Urothelium cell line (cell line): Measurements from ENCODE around the gene C1QB.
"Not testable (repeated sequence)": the region's sequence is repeated elsewhere in the genome, so short reads cannot be mapped to it uniquely, and the experiment has no call there.

ENCODE experiments used
- DNase-seq: peaks from one replicate; pipeline ENCODE4 v3.0.0; 2011; ENCODE audit warnings: low spot score, mixed read lengths
- FAIRE-seq: peaks from 2 replicates; lab custom pipeline; 2011; peaks lifted over from hg19 to GRCh38; lab: Jason Lieb, UNC

The C1QB gene

DNA sequence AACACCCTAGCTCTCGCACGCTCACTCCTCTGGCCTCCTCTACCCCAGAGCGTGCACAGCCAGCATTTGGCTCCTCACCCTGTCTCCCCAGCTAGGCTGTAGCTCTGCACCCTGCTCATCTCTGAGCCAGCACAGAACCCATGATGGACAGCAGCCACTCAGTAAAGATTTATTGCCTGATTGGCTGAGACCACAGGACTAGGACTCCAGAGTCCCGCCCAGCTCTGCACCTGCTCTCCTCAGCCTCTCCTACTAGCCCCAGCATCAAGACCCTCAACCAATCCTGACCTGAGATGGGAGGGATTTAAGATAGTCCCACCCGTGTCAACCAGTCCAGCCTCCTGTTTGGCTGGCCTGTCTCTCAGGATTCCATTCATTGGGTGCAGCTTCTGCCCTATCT is 9.3 kb downstream of the C1QB start:
- peak; percentile 20 for FAIRE-seq
- DNase-seq = no peak

DNA sequence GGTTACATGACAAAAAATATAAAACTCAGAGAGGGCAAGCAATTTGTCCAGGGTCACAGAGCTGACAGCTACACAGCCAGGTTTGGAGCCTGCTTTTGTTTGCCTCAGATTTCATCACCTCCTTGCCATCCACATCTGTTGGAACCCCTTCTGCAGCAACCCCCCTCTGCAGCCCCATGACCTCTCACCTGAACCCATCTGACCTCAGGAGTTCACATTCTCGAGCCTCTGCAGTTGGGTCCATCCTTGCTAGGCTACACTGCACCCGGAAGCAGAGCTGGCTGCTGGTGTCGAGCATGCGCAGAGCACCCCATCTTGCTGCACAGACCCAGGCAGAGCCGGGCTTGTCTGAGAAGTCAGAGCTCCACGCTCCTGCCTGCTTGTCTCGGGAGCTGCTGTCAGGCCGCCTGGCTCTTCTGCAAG is 10.0 kb downstream of the C1QB start:
- FAIRE-seq = no peak
- no peak for DNase-seq

DNA sequence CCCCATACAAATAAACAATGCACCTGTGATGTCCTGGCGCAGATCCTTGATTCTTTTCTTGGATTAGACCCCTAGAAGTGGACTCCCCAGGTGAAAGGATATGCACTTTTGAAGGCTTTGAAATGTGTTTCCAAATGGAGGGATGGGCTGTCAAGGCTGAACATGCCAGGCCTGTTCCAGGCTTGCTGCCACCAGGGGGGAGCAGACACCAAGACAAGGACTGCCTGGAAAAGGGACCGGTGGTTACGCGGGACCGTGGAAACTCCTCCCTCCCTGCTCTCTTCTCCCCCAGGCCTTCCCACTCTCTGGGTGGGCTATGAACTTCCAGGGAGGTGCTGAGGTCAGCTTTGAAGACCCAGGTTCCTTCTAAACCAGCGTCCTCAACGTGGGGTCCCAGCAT is 12.7 kb downstream of the C1QB start:
- DNase-seq (peak; percentile 68), FAIRE-seq (no peak)

DNA sequence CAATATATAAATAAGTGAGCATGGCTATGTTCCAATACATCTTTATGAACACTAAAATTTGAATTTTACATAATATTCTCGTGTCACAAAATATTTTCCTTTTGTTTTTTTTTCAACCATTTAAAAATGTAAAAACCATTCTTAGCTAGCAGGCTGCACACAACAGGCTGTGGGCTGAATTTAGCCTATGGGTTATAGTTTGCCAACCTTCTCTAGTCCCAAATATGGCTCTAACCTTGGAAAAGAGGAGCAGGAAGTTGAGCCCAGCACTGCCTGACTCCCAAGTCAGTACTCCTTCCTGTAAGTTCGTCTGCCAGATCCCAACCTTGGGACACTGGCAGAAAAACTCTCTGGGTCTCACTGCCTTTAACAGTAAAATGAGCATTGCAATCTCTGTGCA is 13.4 kb downstream of the C1QB start:
- FAIRE-seq = no peak

DNA sequence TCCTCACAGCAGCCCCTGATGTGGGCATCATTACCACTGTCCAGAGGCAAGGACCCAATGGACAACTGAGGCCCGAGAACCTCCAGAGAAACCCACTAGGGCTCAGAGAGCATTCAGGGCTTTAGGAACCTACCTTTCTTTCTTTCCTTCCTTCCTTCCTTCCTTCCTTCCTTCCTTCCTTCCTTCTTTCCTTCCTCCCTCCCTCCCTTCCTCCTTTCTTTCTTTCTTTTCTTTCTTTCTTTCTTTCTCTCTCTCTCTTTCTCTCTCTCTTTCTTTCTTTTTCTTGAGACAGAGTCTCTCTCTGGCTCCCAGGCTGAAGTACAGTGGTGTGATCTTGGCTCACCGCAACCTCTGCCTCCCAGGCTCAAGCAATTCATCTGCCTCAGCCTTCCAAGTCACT is 15.8 kb downstream of the C1QB start:
- not testable (repeated sequence) for DNase-seq, FAIRE-seq

More for the DNA sequence above, 13.4 kb downstream of the C1QB start:
- DNase-seq = no peak

DNA sequence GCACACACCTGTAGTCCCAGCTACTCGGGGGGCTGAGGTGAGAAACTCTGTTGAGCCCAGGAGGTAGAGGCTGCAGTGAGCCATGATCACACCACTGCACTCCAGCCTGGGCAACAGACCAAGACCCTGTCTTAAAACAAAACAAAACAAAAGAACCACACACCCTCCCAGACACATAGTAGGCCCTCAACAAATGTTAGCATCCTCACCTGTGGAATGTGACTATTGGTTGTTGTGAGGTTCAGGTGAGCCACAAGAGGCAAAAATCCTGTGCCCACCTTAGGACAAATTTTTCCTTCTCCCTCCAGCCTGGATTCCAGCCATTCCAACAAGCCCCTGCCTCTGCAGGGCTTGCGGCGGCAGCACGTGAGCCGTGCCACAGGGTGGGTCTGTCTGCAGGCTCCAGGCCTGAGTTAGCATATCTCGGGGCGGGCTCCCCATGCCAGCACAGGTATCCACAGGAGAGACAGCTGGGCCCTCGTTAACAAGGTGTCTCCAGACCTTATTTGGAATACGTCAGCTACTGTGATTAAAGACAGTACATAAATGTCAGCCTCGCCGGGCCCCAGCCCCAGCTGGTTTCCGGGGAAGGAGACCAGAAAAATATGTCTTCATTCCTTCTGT is 17.4 kb downstream of the C1QB start:
- DNase-seq (no peak), FAIRE-seq (no peak)

DNA sequence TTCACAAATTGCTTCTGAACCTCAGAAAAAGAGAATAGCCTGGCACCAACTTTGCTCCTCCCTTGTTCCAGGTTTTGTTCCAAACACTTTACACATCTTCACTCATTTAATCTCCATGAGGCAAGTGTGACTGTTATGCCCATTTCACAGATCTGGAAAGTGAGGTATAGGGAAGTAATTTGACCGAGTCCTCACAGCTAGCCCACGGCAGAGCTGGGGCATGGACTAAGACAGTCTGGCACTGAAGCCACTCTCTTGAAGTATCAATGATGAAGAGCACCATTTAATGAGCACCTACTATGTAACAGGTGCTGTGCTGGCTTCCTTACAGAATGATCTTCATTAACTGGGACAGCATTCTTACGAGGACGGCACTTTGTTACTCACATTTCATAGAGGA is 19.0 kb downstream of the C1QB start:
- DNase-seq (no peak), FAIRE-seq (no peak)

DNA sequence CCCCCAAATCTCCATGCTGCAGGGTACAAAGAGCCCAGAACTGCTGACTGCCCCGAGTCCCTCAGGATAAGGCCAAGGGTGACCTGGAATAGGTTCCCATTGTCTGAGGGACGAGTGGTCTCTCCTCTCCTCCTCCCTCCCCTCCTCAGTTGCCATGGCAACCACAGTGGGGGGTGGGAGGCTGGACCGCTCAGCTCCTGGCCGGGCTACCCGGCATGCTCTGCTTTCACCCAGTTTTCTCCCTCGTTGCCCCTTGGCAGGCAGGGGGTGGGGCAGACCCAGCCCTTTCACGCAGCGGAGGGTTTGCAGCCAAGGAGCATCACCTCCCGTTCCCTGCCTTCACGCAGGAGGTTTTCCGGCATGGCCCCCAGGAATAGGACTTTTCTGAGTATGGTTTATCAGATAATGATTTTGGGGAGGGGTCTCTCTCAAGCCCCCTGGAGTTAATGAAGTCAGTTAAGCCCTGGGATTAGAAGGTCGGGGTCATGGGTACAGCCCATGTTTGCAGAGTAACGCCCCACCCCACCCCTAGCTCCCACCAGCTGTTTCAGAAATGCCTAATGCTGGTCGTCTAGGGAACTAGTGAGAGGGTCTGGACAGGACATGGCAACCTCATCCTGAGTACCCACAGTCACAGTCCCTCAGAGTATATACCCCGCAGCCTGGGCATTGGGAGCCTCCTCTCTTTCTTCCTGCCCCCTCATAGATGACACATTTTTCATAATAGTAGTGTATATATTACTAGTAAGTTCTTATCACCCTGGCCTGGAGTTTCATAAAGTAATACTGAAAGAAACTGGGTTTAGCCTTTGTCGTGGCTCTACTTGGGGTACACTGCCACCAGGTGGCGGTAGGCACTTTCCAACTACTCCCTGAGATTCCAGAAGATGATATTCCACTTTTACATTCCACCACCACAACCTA is 20.7 kb downstream of the C1QB start:
- DNase-seq (peak; percentile 57), FAIRE-seq (no peak)

DNA sequence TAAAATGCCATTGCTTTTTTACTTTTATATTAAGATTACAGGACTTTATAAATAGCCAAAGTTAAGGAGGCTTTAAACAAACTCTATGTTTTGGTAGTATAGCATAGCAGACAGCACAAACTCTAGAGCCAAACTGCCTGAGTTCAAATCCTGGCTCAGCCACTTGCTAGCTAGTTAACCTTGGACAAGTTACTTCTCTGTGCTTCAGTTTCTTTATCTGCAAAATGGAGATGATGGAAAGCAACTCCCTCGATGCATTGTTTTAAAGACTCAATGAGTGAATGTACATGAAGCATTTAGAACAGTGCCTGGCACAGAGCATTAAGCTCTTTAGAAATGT is 21.3 kb downstream of the C1QB start:
- DNase-seq (no peak), FAIRE-seq (no peak)

DNA sequence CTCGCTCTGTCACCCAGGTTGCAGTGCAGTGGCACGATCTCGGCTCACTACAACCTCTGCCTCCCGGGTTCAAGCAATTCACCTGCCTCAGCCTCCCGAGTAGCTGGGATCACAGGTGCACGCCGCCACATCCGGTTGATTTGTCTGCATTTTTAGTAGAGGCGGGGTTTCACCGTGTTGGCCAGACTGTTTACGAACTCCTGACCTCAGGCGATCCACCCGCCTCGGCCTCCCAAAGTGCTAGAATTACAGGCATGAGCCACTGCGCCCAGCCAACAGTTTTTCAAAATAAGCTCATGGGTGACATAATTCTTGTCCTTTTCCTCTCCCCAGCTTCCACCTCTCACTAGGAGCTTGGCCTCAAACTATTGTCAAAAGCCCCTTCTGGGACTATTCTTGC is 23.1 kb downstream of the C1QB start:
- not testable (repeated sequence) for DNase-seq, FAIRE-seq

DNA sequence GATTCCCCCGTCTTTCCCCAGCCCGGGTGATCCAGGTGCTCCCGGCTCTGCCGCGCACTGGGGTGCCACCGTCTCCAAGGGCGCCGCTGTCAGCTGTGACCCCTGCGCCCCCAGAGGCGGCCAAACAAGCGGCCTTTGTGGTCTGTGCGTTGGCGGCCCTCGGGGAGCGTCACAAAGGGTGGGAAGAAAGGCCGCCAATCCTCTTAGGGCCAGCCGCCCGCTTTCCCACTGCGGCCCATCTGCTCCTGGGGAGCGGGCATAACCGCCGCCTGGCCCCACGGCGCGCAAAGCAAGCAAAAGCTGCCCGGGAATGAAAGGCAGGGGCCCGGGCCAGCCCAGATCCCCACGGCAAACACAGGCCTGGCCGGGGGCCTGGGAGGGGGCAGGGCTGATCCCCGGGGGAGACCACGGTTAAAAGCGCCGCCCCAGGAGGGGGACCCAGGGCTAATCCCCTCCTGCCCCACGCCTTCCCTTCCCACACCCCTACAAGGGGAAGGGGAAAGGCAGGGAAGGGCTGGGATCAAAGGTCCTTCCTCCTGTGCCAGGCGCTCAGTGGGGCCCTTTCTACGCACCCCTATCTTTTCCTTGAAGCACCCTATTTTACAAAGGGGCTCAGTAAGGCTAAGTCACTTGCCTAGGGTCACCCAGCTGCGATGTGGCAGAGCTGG is 24.0 kb downstream of the C1QB start:
- DNase-seq (no peak), FAIRE-seq (no peak)

DNA sequence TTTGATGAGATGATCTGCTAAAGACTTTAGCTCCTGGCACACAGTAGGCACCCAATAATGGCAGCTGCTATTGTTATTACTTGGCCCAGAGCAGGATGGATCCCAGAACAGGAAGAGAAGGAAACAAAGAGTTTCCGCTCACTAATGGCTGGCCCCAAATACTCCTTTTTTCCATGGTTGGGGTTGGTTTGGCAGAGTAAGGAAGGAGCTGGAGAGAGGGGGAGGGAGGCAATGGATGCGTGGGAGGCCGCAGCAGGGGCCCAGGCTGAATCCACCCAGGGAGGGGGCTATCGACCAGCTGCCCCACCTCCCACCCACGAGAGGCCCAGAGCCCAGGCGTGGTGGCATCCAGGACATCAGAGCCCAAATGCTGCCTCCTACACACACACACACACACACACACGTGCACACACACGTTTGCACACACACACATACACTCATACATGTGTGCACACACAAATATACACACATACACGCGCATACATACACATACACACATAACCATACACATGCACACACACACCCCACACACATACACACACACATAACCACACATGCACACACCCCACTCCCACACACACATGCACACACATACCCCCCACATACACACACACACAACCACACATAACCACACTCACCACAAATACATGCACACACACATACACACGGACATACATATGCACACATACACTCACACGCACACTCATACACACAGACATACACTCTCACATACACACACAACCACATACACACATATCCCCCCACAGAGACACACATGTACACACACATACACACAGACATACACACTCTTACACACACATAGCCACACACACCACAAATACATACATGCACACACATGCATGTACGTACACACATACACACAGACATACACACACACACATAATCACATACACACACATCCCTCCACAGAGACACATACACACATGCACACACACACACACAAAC is 25.2 kb downstream of the C1QB start:
- FAIRE-seq (peak; percentile 98), DNase-seq (no peak)

DNA sequence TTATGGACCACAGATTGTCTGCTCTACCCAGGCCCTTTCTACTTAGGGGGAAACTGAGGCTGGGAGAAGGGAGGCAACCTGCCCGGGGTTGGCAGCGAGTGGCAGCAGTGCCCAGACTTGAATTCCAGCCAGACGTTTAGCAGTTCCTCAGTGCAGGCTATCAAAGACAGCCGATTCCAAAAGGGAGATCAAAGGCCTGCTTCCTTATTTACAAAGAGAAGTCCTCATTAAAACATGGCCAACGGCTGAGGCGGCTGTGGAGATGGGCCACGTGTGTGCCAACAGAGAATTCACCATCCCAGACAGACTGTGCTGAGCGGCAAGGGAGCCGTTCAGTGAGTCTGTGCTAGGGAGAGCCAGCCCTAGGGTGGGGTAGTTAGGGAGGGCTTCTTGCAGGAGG is 27.7 kb downstream of the C1QB start:
- DNase-seq (no peak), FAIRE-seq (no peak)

DNA sequence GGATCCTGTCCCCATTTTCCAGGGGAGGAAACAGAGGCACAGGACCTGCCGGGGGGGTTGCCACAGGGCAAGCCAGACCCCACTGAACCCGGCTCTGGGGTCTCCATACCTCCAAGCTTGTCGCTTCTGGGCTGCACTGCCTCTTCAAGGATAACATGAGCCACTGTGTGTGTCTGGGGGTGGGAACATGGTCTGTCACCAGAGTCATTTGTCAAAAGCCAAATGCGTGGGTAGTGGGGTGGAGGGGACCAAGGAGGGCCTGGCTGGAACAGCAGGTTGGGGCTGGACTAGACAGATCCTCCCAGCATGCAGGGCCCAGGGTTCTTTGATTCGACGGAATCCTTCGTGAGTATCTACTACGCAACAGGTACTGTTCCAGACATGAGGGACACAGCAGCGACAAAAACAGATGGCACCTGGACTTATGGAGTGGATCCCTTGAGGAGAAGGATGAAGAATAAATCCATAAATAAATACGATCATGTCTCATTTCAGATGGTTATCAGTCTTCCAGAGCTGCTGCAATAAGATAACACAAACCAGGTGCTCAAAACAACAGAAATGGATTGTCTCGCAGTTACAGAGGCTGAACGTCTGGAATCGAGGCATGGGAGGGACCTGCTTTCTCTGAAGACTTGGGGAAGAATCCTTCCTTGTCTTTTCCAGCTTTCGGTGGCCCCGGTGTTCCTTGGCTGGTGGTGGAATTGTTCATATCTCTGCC is 28.7 kb downstream of the C1QB start:
- DNase-seq (no peak), FAIRE-seq (no peak)

DNA sequence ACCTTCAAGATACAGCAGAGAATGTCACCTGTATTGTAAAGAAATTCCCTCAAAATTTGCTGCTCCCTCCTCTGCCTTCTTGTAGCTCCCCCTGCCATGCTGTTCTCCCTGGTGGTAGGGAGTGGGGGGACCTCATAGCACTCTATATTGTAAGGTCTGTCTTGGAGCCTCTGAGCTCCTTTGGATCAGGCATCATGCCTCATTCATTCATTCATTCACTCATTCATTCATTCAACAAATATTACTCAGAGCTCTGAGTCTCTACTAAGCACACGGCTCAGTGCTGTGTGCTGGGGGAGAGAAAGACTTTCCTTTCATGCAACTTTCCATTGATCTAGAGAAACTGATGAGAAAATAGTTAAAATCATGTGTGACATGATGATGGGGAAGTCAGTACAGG is 30.5 kb downstream of the C1QB start:
- DNase-seq (no peak), FAIRE-seq (no peak)

DNA sequence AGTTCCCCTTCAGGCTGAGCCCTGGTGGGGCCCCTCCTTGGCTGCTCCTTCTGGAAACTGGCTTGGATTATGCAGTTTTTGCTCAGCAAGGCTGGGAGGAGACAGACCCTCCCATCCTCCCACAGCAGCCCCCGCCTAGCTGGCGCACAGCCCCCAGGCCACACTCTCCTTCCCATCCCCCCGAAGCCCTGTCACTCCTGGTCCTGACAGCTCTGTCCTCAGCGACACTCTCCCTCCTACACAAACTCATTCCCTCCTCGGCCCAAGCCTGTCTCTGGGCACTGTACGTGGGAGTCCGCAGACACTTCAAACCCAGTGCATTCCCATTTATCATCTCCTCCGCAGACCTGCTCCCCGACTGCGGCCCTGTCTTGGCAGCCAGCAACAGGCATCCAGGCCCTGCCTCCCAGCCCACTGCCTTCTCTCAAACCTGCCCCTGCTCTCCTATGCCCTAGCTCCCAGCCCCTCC is 32.6 kb downstream of the C1QB start:
- no peak for FAIRE-seq
- DNase-seq = no peak

DNA sequence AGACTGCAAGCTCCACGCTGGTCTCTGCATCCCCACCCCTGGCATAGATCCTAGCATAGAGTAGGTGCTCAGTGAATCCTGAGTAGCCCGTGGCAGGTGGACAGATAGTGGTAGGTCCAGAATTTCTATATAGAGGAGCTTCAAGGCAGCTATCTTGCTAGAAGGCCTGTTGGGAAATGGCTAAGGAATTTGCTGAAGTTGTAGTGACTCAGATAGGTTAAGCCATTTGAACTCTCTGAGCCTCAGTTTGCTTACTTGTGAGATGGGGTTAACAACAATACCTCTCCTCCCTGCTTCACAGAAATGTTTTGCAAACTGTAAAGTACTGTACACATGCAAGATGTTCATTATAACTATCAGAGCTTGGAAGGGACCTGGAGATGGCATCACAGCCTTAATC is 34.2 kb downstream of the C1QB start:
- DNase-seq (no peak), FAIRE-seq (no peak)

DNA sequence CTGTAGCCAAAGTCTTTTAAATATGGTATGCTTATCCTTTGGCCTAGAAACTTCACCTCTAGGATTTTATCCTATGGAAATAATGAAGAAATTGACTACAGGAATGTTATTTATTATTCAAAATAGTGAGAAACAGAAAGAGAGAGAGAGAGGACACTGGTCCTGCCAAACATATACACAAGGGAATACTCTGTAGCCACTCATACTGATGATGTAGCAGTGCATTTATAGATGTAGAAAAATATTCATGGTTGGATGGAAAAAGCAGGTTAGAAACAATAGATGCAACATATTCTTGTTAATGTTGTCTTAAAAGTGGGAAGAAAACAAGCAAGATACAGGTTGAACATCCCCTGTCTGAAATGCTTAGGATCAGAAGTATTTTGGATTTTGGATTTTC is 35.4 kb downstream of the C1QB start:
- DNase-seq (no peak), FAIRE-seq (no peak)

DNA sequence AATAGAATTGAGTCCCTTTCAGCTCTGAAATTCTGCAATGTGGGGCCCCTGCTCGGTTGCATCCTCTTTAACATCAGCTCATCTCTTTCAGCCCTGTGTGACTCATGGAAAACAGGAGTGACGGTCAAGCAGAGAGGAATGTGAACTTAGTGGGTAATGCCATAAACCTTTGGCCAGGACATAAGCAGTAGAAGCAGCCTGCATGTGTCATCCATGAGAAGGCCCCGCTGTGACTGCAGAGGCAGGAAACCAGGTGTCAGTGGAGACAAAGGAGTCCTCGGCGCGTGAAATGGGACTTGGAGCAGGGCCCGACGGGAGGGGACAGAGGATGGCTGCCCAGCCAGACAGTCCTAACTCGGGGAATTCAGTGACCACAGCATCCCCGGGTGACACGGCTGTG is 36.5 kb downstream of the C1QB start:
- FAIRE-seq = peak; percentile 95
- DNase-seq = peak; percentile 88
